ENCODE measurements around the gene RRAGD. TPM values are rescaled to one million over a fixed set of nuclear protein-coding genes. Genes with fewer than 3 reads are reported as not detected.

The RRAGD gene
- total RNA-seq, 1 donor from 2014 or later, result 9.8 TPM

DNA sequence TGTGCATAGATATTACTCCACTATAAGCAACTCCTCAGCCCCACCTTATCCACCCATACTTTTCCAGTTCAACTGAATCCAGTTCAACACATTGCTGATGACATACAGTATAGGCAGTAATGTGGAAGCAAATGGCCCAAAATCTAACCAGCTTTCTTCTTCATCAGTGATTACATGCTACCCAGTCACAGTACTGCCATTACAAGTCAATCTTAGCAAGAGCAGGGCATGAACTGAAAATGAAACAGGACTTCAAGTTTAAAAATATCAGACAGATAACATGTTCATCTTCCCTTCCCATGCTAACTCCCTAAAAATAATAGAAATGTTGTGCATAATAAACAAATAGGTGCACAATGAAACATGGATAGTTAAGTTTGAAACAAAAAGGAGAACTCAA, 19.2 kb downstream of the RRAGD start:
- no peak overlapping the region for H3K27ac Mint-ChIP-seq (ENCODE audit: unreplicated experiment)
- H3K4me1 Mint-ChIP-seq (ENCODE audit: unreplicated experiment), result no peaks in the 10 kb centered on the region
- no peaks in the 10 kb centered on the region for H3K36me3 Mint-ChIP-seq (ENCODE audit: low read depth, unreplicated experiment)
- no peak for TF ChIP-seq CTCF (IDR thresholded peaks at IDR 0.05; ENCODE audit: unreplicated experiment)
- DNase-seq (ENCODE audit: low spot score), result no peak
- no peaks in the 10 kb centered on the region for H3K27me3 Mint-ChIP-seq (ENCODE audit: unreplicated experiment)
- no peaks in the 10 kb centered on the region for H3K9me3 Mint-ChIP-seq (ENCODE audit: unreplicated experiment)
- no peak overlapping the region for H3K4me3 Mint-ChIP-seq (ENCODE audit: unreplicated experiment)

GRCh38 chr6:89388846-89389245, 23.2 kb downstream of the RRAGD start:
- DNase-seq (ENCODE audit: low spot score), result no peak
- Mint-ChIP-seq H3K4me1 (ENCODE audit: unreplicated experiment) (no peaks in the 10 kb centered on the region), H3K4me3 (ENCODE audit: unreplicated experiment) (no peak overlapping the region), H3K9me3 (ENCODE audit: unreplicated experiment) (no peaks in the 10 kb centered on the region), H3K27me3 (ENCODE audit: unreplicated experiment) (no peaks in the 10 kb centered on the region), H3K36me3 (ENCODE audit: low read depth, unreplicated experiment) (no peaks in the 10 kb centered on the region), H3K27ac (ENCODE audit: unreplicated experiment) (no peak overlapping the region)
- no peak for TF ChIP-seq CTCF (IDR thresholded peaks at IDR 0.05; ENCODE audit: unreplicated experiment)

GRCh38 chr6:89387516-89388201, 24.4 kb downstream of the RRAGD start:
- Mint-ChIP-seq H3K4me1 (ENCODE audit: unreplicated experiment) (no peaks in the 10 kb centered on the region), H3K27ac (ENCODE audit: unreplicated experiment) (no peak overlapping the region), H3K4me3 (ENCODE audit: unreplicated experiment) (no peak overlapping the region), H3K9me3 (ENCODE audit: unreplicated experiment) (no peaks in the 10 kb centered on the region), H3K27me3 (ENCODE audit: unreplicated experiment) (no peaks in the 10 kb centered on the region), H3K36me3 (ENCODE audit: low read depth, unreplicated experiment) (no peaks in the 10 kb centered on the region)
- TF ChIP-seq CTCF (IDR thresholded peaks at IDR 0.05; ENCODE audit: unreplicated experiment), result no peak
- DNase-seq (ENCODE audit: low spot score), result no peak

DNA sequence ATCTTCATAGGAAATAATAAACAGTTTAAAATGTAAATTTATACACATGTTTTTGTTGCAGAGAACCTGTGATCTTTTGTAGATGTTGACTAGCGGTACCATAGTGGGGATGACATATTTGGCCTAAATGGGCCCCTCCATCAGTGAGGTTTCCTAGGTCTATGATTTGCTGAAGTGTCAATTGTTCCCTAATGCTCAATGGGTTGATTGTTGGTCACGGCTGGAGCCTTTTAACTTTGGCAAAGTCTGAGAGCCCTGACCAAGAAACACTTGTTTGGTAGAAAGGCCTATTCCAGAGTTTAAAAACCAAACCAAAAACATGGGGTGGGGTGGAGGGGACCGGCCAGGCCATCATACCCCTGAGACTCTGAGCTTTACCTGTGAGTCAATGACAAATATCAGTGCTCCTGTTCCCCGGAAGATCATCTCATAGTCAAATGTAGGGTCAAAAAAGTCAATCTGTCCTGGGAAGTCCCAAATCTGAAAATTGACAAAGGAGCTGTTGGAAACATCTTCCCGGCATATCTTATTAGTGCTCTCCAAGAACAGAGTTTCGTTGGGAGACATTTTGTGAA, 25.1 kb downstream of the RRAGD start:
- DNase-seq (ENCODE audit: low spot score), result no peak
- Mint-ChIP-seq H3K36me3 (ENCODE audit: low read depth, unreplicated experiment) (no peaks in the 10 kb centered on the region), H3K9me3 (ENCODE audit: unreplicated experiment) (no peaks in the 10 kb centered on the region), H3K4me1 (ENCODE audit: unreplicated experiment) (no peaks in the 10 kb centered on the region), H3K27ac (ENCODE audit: unreplicated experiment) (no peak overlapping the region), H3K27me3 (ENCODE audit: unreplicated experiment) (no peaks in the 10 kb centered on the region), H3K4me3 (ENCODE audit: unreplicated experiment) (no peak overlapping the region)
- TF ChIP-seq CTCF (IDR thresholded peaks at IDR 0.05; ENCODE audit: unreplicated experiment), result no peak

DNA sequence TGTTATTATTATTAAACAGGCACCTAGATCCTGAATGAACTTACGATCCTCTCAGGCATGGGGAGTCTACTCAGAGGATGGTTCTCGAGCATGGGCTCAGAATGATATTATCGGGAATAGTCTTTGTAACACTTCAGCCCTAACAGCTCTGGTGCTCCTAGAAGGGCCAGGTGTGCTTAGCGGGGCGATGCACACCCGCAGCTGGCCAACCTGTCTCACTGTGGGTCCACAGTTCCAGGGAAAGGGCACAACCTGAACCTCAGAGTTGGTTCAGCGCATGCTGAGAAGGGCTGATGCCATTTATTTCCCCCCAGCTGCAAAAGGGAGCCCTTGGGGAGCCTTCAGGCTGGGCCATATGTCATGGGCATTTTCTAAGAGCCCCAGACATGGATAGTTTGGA, 26.2 kb downstream of the RRAGD start:
- DNase-seq (ENCODE audit: low spot score), result no peak
- Mint-ChIP-seq H3K27ac (ENCODE audit: unreplicated experiment) (no peak overlapping the region), H3K4me3 (ENCODE audit: unreplicated experiment) (no peak overlapping the region), H3K36me3 (ENCODE audit: low read depth, unreplicated experiment) (no peaks in the 10 kb centered on the region), H3K4me1 (ENCODE audit: unreplicated experiment) (no peaks in the 10 kb centered on the region), H3K27me3 (ENCODE audit: unreplicated experiment) (no peaks in the 10 kb centered on the region), H3K9me3 (ENCODE audit: unreplicated experiment) (no peaks in the 10 kb centered on the region)
- TF ChIP-seq CTCF (IDR thresholded peaks at IDR 0.05; ENCODE audit: unreplicated experiment), result no peak

Measured in endothelial cell (in vitro differentiated cells).